BJ (cell line): ENCODE data around the gene LPAR3. TPM values are rescaled to one million over a fixed set of nuclear protein-coding genes. Genes with fewer than 3 reads are reported as not detected.

Experiments used
- CTCF ChIA-PET: fragments of 350-600 bp; formaldehyde crosslinking; extraction: SDS; loops from one replicate; lab custom pipeline; 2021; ENCODE audit warnings: antibody characterized with exemption, inconsistent platforms; lab: Yijun Ruan, JAX
- POLR2A ChIA-PET: fragments of 300-600 bp; sonication (Branson Sonifier 250); formaldehyde crosslinking; extraction: SDS; loops from one replicate; lab custom pipeline; 2021; ENCODE audit warnings: antibody characterized with exemption; lab: Charles Lee
- DNase-seq: peaks from one replicate; pipeline ENCODE4 v3.0.0-alpha.2; 2011; ENCODE audit warnings: low read depth
- H3K27me3 ChIP-seq: 2 replicates; pipeline ENCODE4 v1.6.0; 2011; ENCODE audit warnings: low read length; ENCODE audit not compliant: control insufficient read depth, insufficient read depth
- H3K36me3 ChIP-seq: 2 replicates; pipeline ENCODE4 v1.5.1; 2011; ENCODE audit warnings: low read length; ENCODE audit not compliant: control insufficient read depth, insufficient read depth
- H3K4me3 ChIP-seq: 2 replicates; pipeline ENCODE4 v1.5.1; 2011; ENCODE audit warnings: low read depth, mild to moderate bottlenecking, control low read depth, low read length
- polyA plus RNA-seq: library from polyadenylated mRNA; depleted of rRNA; stranded (reverse); fragments of >200 nt; gene quantifications from 2 replicates; pipeline ENCODE4 v1.2.3, GENCODE V29; 2011
- TF ChIP-seq, protein P1 (sequence below): IDR thresholded peaks from 2 replicates; pipeline ENCODE4 v1.5.1; 2011; ENCODE audit warnings: low read depth, mild to moderate bottlenecking, control low read depth, inconsistent platforms, low read length, moderate library complexity; ENCODE audit not compliant: insufficient read depth

Gene LPAR3
- polyA plus RNA-seq, 1 experiment = 0.05 TPM

DNA sequence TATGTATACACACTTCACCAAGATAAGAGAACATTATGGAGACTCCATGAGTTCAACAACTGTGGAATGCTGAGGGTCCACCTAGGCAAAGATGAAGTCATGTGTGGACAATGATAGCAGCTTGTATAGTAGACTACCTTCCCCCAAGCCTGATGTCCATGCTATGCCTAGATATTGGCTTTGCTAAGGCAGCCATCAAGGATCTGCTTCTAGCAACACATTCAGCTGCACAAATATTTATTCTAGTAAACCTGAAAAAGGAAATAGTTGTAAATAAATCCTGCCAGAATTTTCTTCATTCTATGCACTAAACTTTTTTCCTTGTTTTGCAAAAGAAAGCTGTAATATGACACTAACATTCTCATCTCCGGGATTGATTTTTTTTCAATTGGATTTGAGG lies 7.0 kb upstream of the LPAR3 start:
- Histone ChIP-seq H3K36me3 (no peaks in the 10 kb centered on the region), H3K4me3 (no peak overlapping the region), H3K27me3 (no peaks in the 10 kb centered on the region)
- DNase-seq = no peak
- CTCF ChIA-PET = no interaction called here
- TF ChIP-seq, protein P1, sequence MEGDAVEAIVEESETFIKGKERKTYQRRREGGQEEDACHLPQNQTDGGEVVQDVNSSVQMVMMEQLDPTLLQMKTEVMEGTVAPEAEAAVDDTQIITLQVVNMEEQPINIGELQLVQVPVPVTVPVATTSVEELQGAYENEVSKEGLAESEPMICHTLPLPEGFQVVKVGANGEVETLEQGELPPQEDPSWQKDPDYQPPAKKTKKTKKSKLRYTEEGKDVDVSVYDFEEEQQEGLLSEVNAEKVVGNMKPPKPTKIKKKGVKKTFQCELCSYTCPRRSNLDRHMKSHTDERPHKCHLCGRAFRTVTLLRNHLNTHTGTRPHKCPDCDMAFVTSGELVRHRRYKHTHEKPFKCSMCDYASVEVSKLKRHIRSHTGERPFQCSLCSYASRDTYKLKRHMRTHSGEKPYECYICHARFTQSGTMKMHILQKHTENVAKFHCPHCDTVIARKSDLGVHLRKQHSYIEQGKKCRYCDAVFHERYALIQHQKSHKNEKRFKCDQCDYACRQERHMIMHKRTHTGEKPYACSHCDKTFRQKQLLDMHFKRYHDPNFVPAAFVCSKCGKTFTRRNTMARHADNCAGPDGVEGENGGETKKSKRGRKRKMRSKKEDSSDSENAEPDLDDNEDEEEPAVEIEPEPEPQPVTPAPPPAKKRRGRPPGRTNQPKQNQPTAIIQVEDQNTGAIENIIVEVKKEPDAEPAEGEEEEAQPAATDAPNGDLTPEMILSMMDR = no peak
- POLR2A ChIA-PET = no interaction called here

DNA sequence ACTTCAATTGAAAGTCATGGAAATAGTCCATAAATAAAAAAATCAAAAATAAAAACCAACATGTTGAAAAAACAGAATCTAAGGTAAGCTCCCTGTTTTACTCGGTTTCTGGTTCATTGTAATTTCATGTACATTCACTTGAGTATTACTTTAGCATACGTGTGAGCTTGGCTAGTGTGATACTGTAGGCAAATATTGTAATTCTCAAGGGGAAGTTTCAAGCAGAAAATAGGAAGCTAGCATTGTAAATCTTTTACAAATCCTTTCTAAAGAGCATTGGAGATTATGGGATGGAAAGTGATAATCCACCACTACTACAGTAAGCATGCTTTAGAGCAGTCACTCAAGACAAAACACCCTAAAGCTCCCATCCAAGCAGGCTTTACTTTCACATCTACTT lies 3.3 kb upstream of the LPAR3 start:
- CTCF ChIA-PET = no interaction called here
- POLR2A ChIA-PET = no interaction called here

DNA sequence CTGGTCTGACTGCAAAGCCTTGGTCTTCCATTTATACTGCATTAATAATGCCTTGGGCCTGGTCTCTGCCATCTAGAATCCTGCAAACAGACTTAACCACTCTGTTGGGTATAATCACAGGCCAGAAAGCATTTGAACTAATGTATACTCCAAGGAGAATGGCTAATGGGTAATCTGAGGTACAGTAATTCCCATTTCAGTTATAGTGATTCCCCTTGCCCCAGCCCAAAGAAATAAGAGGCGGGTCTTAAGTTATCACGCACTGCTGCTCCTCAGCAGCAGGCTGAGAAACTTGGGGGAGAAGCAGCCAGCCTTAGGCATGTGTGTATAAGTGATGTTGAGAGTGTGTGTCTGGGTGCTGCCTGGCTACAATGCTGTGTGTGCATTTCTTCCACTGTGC lies 2.4 kb downstream of the LPAR3 start:
- Histone ChIP-seq H3K27me3 (peaks cover 14% of the 10 kb centered on the region), H3K4me3 (no peak overlapping the region), H3K36me3 (no peaks in the 10 kb centered on the region)
- TF ChIP-seq, protein P1 = no peak
- POLR2A ChIA-PET = no interaction called here
- DNase-seq = no peak
- CTCF ChIA-PET = no interaction called here

More for the DNA sequence above, 3.3 kb upstream of the LPAR3 start:
- no peak for DNase-seq
- TF ChIP-seq, protein P1 = no peak
- no peak overlapping the region for H3K4me3 ChIP-seq
- peaks cover 14% of the 10 kb centered on the region for H3K27me3 ChIP-seq
- H3K36me3 ChIP-seq = no peaks in the 10 kb centered on the region

DNA sequence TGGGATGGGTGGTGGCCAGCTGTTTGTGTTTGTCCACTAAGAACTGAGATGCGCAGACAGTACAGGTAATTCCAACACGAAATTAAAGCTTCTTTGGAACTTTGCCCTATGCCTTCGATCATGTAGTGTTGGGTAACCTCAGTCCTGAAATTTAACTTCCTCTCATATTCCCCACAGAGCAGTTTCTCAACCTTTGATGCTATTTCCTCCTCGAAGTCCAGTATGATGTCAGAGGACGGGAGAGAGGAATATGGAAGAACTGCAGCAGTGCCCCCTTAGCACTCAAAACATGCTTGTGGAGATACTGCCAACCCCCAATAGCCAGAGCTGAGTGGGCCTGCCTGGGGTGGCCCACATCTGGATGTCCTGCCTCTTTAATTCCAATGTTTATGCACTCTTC lies 3.6 kb downstream of the LPAR3 start:
- H3K4me3 ChIP-seq = no peak overlapping the region
- TF ChIP-seq, protein P1 = no peak
- H3K27me3 ChIP-seq = peaks cover 12% of the 10 kb centered on the region
- no peaks in the 10 kb centered on the region for H3K36me3 ChIP-seq
- ChIA-PET POLR2A (no interaction called here), CTCF (interaction anchor here (1.3 kb wide), 1 partner anchor 55 kb away, joined by 4 read pairs; no protein-coding TSS in a partner anchor)
- no peak for DNase-seq

DNA sequence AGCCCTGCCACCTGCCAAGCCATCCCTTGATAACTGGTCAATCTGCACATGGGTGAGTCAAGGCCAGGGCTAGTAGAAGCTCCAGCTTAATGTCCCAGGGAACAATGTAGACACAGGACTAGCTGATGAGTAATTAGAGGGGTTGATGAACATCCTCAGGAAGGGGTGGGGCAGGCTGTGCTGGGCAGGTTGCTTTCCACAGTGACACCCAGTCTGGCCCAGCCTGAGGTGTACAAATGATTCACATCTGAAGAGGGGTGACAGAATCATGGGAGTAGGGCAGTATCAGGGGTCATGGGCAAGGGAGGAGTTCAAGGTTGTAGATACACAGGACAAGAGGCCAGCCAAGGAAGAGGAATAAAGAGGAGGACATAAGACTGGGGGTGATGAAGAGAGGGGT lies 4.3 kb downstream of the LPAR3 start:
- H3K4me3 ChIP-seq = no peak overlapping the region
- no peak for DNase-seq
- TF ChIP-seq, protein P1 = no peak
- CTCF ChIA-PET = no interaction called here
- H3K27me3 ChIP-seq = peaks cover 10% of the 10 kb centered on the region
- POLR2A ChIA-PET = no interaction called here
- H3K36me3 ChIP-seq = no peaks in the 10 kb centered on the region
